GOT3 (cell line): Measurements from ENCODE around the gene GSTO1.

Experiments used
- DNase-seq: peaks from one replicate; lab custom pipeline; 2025; ENCODE audit warnings: mixed read lengths; lab: John Stamatoyannopoulos, UW

The GSTO1 gene

GRCh38 chr10:104304927-104305326 lies 50.2 kb downstream of the GSTO1 start:
- DNase-seq = no peak

- DNase-seq = no peak
Measured at GRCh38 chr10:104306897-104307296, 52.2 kb downstream of the GSTO1 start.

GRCh38 chr10:104307576-104308438 lies 53.1 kb downstream of the GSTO1 start:
- no peak for DNase-seq

- DNase-seq = no peak
Measured at GRCh38 chr10:104308439-104308903, 53.8 kb downstream of the GSTO1 start.

- no peak for DNase-seq
Measured at GRCh38 chr10:104309980-104310978, 55.6 kb downstream of the GSTO1 start.

- DNase-seq = no peak
Measured at GRCh38 chr10:104311184-104311720, 56.6 kb downstream of the GSTO1 start.

GRCh38 chr10:104314591-104315485 lies 60.1 kb downstream of the GSTO1 start:
- no peak for DNase-seq

- DNase-seq = no peak
Measured at GRCh38 chr10:104315486-104315921, 60.8 kb downstream of the GSTO1 start.

- DNase-seq = no peak
Measured at GRCh38 chr10:104316321-104317099, 61.8 kb downstream of the GSTO1 start.
